ENCODE data around the gene NOC4L. TPM values are rescaled to one million over a fixed set of nuclear protein-coding genes. Genes with fewer than 3 reads are reported as not detected.

Gene NOC4L
- total RNA-seq, 1 donor from 2014 or later, result 17.8 TPM

- Mint-ChIP-seq H3K4me3 (ENCODE audit: unreplicated experiment) (no peak overlapping the region), H3K36me3 (ENCODE audit: unreplicated experiment) (no peaks in the 10 kb centered on the region), H3K4me1 (ENCODE audit: low read depth, unreplicated experiment) (no peaks in the 10 kb centered on the region)
These were observed 28.8 kb upstream of the NOC4L start for GRCh38 chr12:132115500-132115899.

GRCh38 chr12:132116709-132117557, 27.3 kb upstream of the NOC4L start:
- no peak for DNase-seq
- Mint-ChIP-seq H3K36me3 (ENCODE audit: unreplicated experiment) (no peaks in the 10 kb centered on the region), H3K4me1 (ENCODE audit: low read depth, unreplicated experiment) (no peaks in the 10 kb centered on the region), H3K27ac (ENCODE audit: unreplicated experiment) (no peak overlapping the region), H3K27me3 (ENCODE audit: unreplicated experiment) (no peaks in the 10 kb centered on the region), H3K4me3 (ENCODE audit: unreplicated experiment) (no peak overlapping the region), H3K9me3 (ENCODE audit: unreplicated experiment) (peaks cover 2% of the 10 kb centered on the region)
- TF ChIP-seq CTCF (IDR thresholded peaks at IDR 0.05; ENCODE audit: partially characterized antibody, unreplicated experiment), result no peak

More at GRCh38 chr12:132115500-132115899, 28.8 kb upstream of the NOC4L start:
- peaks cover 2% of the 10 kb centered on the region for H3K9me3 Mint-ChIP-seq (ENCODE audit: unreplicated experiment)
- no peak overlapping the region for H3K27ac Mint-ChIP-seq (ENCODE audit: unreplicated experiment)
- no peak for TF ChIP-seq CTCF (IDR thresholded peaks at IDR 0.05; ENCODE audit: partially characterized antibody, unreplicated experiment)
- no peaks in the 10 kb centered on the region for H3K27me3 Mint-ChIP-seq (ENCODE audit: unreplicated experiment)
- DNase-seq, result no peak

- DNase-seq, result no peak
These were observed 26.7 kb upstream of the NOC4L start for GRCh38 chr12:132117558-132117875.

GRCh38 chr12:132118876-132119275, 25.4 kb upstream of the NOC4L start:
- DNase-seq, result no peak
- Mint-ChIP-seq H3K27ac (ENCODE audit: unreplicated experiment) (no peak overlapping the region), H3K9me3 (ENCODE audit: unreplicated experiment) (peaks cover 2% of the 10 kb centered on the region), H3K27me3 (ENCODE audit: unreplicated experiment) (no peaks in the 10 kb centered on the region), H3K4me3 (ENCODE audit: unreplicated experiment) (no peak overlapping the region), H3K4me1 (ENCODE audit: low read depth, unreplicated experiment) (no peaks in the 10 kb centered on the region), H3K36me3 (ENCODE audit: unreplicated experiment) (peaks cover 5% of the 10 kb centered on the region)
- no peak for TF ChIP-seq CTCF (IDR thresholded peaks at IDR 0.05; ENCODE audit: partially characterized antibody, unreplicated experiment)

More at GRCh38 chr12:132117558-132117875, 26.7 kb upstream of the NOC4L start:
- Mint-ChIP-seq H3K27ac (ENCODE audit: unreplicated experiment) (no peak overlapping the region), H3K27me3 (ENCODE audit: unreplicated experiment) (no peaks in the 10 kb centered on the region), H3K4me3 (ENCODE audit: unreplicated experiment) (no peak overlapping the region), H3K36me3 (ENCODE audit: unreplicated experiment) (no peaks in the 10 kb centered on the region), H3K9me3 (ENCODE audit: unreplicated experiment) (peaks cover 2% of the 10 kb centered on the region), H3K4me1 (ENCODE audit: low read depth, unreplicated experiment) (no peaks in the 10 kb centered on the region)
- TF ChIP-seq CTCF (IDR thresholded peaks at IDR 0.05; ENCODE audit: partially characterized antibody, unreplicated experiment), result no peak

- DNase-seq, result no peak
- Mint-ChIP-seq H3K36me3 (ENCODE audit: unreplicated experiment) (peaks cover 11% of the 10 kb centered on the region), H3K27me3 (ENCODE audit: unreplicated experiment) (no peaks in the 10 kb centered on the region), H3K4me3 (ENCODE audit: unreplicated experiment) (no peak overlapping the region), H3K27ac (ENCODE audit: unreplicated experiment) (no peak overlapping the region), H3K9me3 (ENCODE audit: unreplicated experiment) (peaks cover 2% of the 10 kb centered on the region), H3K4me1 (ENCODE audit: low read depth, unreplicated experiment) (no peaks in the 10 kb centered on the region)
- no peak for TF ChIP-seq CTCF (IDR thresholded peaks at IDR 0.05; ENCODE audit: partially characterized antibody, unreplicated experiment)
These were observed 23.0 kb upstream of the NOC4L start for GRCh38 chr12:132121283-132121682.
